ENCODE results near the gene ENKUR.

DNA sequence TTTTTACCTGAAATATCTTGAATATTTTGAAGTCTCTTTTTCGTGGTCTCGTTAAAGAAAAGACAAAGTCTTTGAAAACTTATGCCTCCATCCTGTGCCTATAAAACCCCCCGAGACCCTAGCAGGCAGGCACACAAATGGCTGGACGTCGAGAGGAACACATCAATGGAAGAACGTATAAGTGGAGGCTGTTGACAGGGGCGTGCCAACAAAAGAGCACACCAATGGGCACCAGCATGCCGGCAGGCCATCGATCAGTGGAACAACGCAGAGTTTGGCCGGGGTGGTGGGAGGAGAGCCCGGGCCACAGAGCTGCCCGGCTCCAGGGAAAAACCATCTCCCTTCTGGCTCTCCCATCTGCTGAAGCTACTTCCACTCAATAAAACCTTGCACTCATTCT is 24.7 kb downstream of the ENKUR start:
- no peak for TF ChIP-seq CTCF (IDR thresholded peaks at IDR 0.05)
- TF ChIP-seq POLR2A (IDR thresholded peaks at IDR 0.05), result no peak
